Measurements from ENCODE around the gene SAMD5. TPM values are rescaled to one million over a fixed set of nuclear protein-coding genes. Genes with fewer than 3 reads are reported as not detected.

SAMD5 gene
- total and polyA plus RNA-seq, 2 experiments from 2014 or later = 1.9 to 12.6 TPM

- DNase-seq (ENCODE audit: low spot score) = no peak
- H3K79me2 ChIP-seq = no peaks in the 10 kb centered on the region
- H3K27ac ChIP-seq = no peak overlapping the region
- H3K9me2 ChIP-seq (replicated peaks; ENCODE audit: insufficient read depth) = no peaks in the 10 kb centered on the region
- H3K27me3 ChIP-seq = no peaks in the 10 kb centered on the region
- no peaks in the 10 kb centered on the region for H3K4me1 ChIP-seq (ENCODE audit: insufficient read depth)
- TF ChIP-seq EZH2 (IDR thresholded peaks at IDR 0.05; ENCODE audit: borderline replicate concordance) = no peak
- TF ChIP-seq EZH2phosphoT487 (IDR thresholded peaks at IDR 0.05; ENCODE audit: low read depth, severe bottlenecking, unreplicated experiment) = no peak
- no peak for TF ChIP-seq CTCF (IDR thresholded peaks at IDR 0.05; ENCODE audit: poor library complexity)
- H3K4me2 ChIP-seq = no peak overlapping the region
- no peaks in the 10 kb centered on the region for H3K9me3 ChIP-seq (ENCODE audit: low read depth)
- WGBS (ENCODE audit: low lambda C conversion rate, missing lambda C conversion rate) = 85% methylated on average over 2 of the region's 2 CpGs
- no peak overlapping the region for H2AFZ ChIP-seq
- no peaks in the 10 kb centered on the region for H3K36me3 ChIP-seq (replicated peaks; ENCODE audit: insufficient read depth, low read depth)
- H3K4me3 ChIP-seq = no peak overlapping the region
- H4K20me1 ChIP-seq (ENCODE audit: insufficient read depth, poor library complexity, severe bottlenecking) = no peaks in the 10 kb centered on the region
Measured at GRCh38 chr6:147603392-147604081, 95.0 kb downstream of the SAMD5 start.

GRCh38 chr6:147604373-147604772, 95.9 kb downstream of the SAMD5 start:
- Histone ChIP-seq H3K4me3 (no peak overlapping the region), H3K9me3 (ENCODE audit: low read depth) (no peaks in the 10 kb centered on the region), H2AFZ (no peak overlapping the region), H3K27ac (no peak overlapping the region), H3K9me2 (replicated peaks; ENCODE audit: insufficient read depth) (no peaks in the 10 kb centered on the region), H4K20me1 (ENCODE audit: insufficient read depth, poor library complexity, severe bottlenecking) (no peaks in the 10 kb centered on the region), H3K4me2 (no peak overlapping the region), H3K27me3 (no peaks in the 10 kb centered on the region), H3K36me3 (replicated peaks; ENCODE audit: insufficient read depth, low read depth) (no peaks in the 10 kb centered on the region), H3K4me1 (ENCODE audit: insufficient read depth) (no peaks in the 10 kb centered on the region), H3K79me2 (no peaks in the 10 kb centered on the region)
- no peak for DNase-seq (ENCODE audit: low spot score)
- no peak for TF ChIP-seq EZH2phosphoT487 (IDR thresholded peaks at IDR 0.05; ENCODE audit: low read depth, severe bottlenecking, unreplicated experiment)
- TF ChIP-seq EZH2 (IDR thresholded peaks at IDR 0.05; ENCODE audit: borderline replicate concordance) = no peak
- 83% methylated on average over 4 of the region's 4 CpGs for WGBS (ENCODE audit: low lambda C conversion rate, missing lambda C conversion rate)

DNA sequence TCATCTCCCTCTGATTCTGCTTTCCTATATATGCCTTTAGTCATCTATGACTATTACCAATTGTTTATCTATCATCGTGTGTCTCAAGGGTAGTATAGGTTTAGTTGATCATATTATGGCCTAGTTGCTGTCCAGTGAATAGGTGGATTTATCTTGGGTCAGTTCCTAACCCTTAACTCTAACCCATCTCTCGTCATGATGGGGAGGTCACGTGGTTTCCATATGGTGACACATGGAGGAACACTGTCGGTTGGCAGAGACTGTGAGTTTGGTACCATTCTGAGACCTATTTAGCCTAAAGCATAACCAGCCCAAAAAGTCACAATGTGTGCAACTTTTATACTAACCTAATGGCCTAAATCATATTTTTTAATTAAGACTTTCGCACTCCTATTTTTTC, 103.5 kb downstream of the SAMD5 start:
- Histone ChIP-seq H3K27me3 (no peaks in the 10 kb centered on the region), H3K27ac (no peak overlapping the region), H3K9me2 (replicated peaks; ENCODE audit: insufficient read depth) (no peaks in the 10 kb centered on the region), H3K4me1 (ENCODE audit: insufficient read depth) (no peaks in the 10 kb centered on the region), H3K36me3 (replicated peaks; ENCODE audit: insufficient read depth, low read depth) (no peaks in the 10 kb centered on the region), H3K4me2 (no peak overlapping the region), H4K20me1 (ENCODE audit: insufficient read depth, poor library complexity, severe bottlenecking) (no peaks in the 10 kb centered on the region), H3K79me2 (no peaks in the 10 kb centered on the region), H2AFZ (no peak overlapping the region), H3K9me3 (ENCODE audit: low read depth) (no peaks in the 10 kb centered on the region), H3K4me3 (no peak overlapping the region)
- DNase-seq (ENCODE audit: low spot score) = no peak
- no peak for TF ChIP-seq EZH2 (IDR thresholded peaks at IDR 0.05; ENCODE audit: borderline replicate concordance)
- 95% methylated on average over 5 of the region's 5 CpGs for WGBS (ENCODE audit: low lambda C conversion rate, missing lambda C conversion rate)

- WGBS (ENCODE audit: low lambda C conversion rate, missing lambda C conversion rate) = 87% methylated on average over 4 of the region's 4 CpGs
- Histone ChIP-seq H3K4me3 (no peak overlapping the region), H3K4me2 (no peak overlapping the region)
Measured at GRCh38 chr6:147614501-147614900, 106.0 kb downstream of the SAMD5 start.

More at GRCh38 chr6:147614501-147614900, 106.0 kb downstream of the SAMD5 start:
- Histone ChIP-seq H3K27me3 (no peaks in the 10 kb centered on the region), H3K9me3 (ENCODE audit: low read depth) (no peaks in the 10 kb centered on the region), H3K79me2 (no peaks in the 10 kb centered on the region), H3K36me3 (replicated peaks; ENCODE audit: insufficient read depth, low read depth) (no peaks in the 10 kb centered on the region), H3K27ac (no peak overlapping the region), H3K4me1 (ENCODE audit: insufficient read depth) (no peaks in the 10 kb centered on the region), H3K9me2 (replicated peaks; ENCODE audit: insufficient read depth) (no peaks in the 10 kb centered on the region), H2AFZ (no peak overlapping the region), H4K20me1 (ENCODE audit: insufficient read depth, poor library complexity, severe bottlenecking) (no peaks in the 10 kb centered on the region)
- TF ChIP-seq EZH2phosphoT487 (IDR thresholded peaks at IDR 0.05; ENCODE audit: low read depth, severe bottlenecking, unreplicated experiment) (no peak), EZH2 (IDR thresholded peaks at IDR 0.05; ENCODE audit: borderline replicate concordance) (no peak), CTCF (IDR thresholded peaks at IDR 0.05; ENCODE audit: poor library complexity) (no peak)
- DNase-seq (ENCODE audit: low spot score) = no peak

All from hepatocyte (in vitro differentiated cells).